ENCODE results near the gene SRRM4.

The SRRM4 gene

DNA sequence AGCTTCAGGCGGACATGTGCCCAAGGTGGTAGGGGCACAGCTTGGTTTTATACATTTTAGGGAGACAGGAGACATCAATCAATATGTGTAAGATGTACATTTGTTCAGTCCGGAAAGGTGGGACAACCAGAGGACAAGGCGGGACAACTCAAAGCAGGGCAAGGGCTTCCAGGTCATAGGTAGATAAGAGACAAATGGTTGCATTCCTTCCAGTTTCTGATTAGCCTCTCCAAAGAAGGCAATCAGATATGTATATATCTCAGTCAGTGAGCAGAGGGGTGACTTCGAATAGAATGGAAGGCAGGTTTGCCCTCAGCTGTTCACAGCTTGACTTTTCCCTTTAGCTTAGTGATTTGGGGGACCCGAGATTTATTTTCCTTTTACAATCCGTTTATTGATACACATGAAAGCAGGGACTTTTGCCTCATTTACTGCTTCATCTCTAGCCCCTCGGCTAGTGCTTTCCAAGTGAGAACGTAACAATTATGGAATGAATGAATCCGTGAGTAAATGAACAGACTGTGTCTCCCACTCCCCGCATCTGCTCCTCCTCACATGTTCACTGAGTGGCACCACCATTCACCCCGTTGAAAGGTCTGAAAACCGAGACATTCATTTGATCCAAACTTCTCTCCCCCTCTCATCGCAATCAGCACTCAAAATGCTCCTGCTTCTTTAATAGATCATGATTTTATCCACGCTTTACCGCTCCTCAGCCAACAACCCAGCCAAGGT, 190.5 kb downstream of the SRRM4 start:
- intact Hi-C loops (cut with DNase I; ENCODE audit: low total_unique reads), result no loop called here
- Histone ChIP-seq H3K4me3 (no peak overlapping the region), H3K36me3 (no peaks in the 10 kb centered on the region), H3K27me3 (no peaks in the 10 kb centered on the region), H3K4me1 (peaks cover 3 to 15% (median 8%) of the 10 kb centered on the region in 4 donors), H3K9me3 (no peaks in the 10 kb centered on the region), H3K27ac (no peak overlapping the region)
- TF ChIP-seq, protein P1, sequence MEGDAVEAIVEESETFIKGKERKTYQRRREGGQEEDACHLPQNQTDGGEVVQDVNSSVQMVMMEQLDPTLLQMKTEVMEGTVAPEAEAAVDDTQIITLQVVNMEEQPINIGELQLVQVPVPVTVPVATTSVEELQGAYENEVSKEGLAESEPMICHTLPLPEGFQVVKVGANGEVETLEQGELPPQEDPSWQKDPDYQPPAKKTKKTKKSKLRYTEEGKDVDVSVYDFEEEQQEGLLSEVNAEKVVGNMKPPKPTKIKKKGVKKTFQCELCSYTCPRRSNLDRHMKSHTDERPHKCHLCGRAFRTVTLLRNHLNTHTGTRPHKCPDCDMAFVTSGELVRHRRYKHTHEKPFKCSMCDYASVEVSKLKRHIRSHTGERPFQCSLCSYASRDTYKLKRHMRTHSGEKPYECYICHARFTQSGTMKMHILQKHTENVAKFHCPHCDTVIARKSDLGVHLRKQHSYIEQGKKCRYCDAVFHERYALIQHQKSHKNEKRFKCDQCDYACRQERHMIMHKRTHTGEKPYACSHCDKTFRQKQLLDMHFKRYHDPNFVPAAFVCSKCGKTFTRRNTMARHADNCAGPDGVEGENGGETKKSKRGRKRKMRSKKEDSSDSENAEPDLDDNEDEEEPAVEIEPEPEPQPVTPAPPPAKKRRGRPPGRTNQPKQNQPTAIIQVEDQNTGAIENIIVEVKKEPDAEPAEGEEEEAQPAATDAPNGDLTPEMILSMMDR (IDR thresholded peaks at IDR 0.05), result no peak
- no peak for DNase-seq

DNA sequence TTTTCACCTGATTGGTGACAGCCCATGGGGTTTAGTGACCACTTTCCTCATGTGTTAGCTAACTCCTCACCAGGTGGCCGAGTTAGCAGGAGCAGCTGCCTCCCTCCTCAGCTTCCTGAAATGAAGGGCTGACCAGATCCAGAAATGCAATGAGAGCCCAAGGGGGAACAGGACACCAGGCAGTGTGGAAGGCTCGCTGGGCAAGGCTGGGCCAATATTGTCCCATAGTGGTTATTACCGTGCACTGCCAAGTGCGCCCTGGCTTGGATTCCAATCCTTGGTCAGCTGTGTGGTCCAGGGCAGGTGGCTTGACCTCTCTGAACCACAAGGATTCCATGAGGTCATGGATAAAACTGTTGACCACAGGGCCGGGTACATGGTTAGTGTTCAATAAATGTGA, 193.7 kb downstream of the SRRM4 start:
- DNase-seq, result no peak
- peak overlapping the region; percentile 97 to 98 for H3K27ac ChIP-seq

DNA sequence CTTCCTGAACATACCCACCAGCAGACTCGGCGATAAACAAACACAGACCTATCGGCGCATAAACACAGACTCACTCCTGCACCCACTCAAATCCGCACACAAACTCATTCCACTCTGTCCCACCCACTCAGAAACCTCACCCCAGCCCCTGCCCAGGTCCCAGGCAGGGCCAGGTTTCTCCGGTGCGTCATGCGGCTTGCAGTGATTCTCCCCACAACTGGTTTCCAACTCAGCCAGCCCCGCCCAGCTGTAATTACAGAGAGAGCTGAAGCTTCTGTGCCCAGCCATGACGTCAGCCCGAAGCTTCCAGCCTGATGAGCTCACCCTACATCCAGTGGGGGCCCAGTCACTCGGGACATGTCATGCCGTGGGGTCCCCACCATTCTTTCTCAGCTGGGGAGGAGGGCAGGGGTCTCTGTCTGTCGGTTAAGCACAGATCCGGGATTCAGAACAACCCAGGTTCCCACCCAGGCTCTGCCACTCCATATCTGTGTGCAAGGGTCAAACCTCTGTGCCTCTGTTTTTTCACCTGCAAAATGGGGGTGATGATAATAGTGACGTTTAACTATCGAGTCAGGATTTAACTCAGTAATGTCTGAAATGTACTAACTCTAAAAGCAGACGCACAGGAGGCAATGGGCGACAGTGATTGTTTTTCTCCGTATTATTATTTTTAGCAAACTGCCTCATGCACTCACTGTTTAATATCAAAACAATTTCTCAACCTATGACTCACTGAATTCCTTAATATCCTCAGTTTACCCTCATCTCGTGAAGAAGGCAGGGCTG, 195.1 kb downstream of the SRRM4 start:
- peak; percentile 96 to 98 for DNase-seq

More for the DNA sequence above, 193.7 kb downstream of the SRRM4 start:
- Histone ChIP-seq H3K36me3 (no peaks in the 10 kb centered on the region), H3K27me3 (no peaks in the 10 kb centered on the region), H3K4me3 (no peak overlapping the region), H3K9me3 (no peaks in the 10 kb centered on the region), H3K4me1 (peaks cover 3 to 31% (median 23%) of the 10 kb centered on the region in 4 donors)
- intact Hi-C loops (cut with DNase I; ENCODE audit: low total_unique reads), result no loop called here
- TF ChIP-seq, protein P1 (IDR thresholded peaks at IDR 0.05), result no peak

DNA sequence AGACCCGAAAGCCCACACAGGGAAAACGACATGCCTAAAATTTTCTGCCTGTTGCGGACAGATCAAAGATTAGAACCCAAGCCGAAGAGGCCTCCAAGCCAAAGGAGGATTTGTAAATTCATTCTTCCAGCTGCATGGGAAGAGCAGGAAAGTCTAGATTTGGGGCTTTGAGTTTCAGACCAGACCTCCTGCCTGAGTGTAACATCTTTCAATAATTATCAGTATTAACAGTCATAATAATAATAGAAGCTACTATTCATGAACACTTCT, 195.7 kb downstream of the SRRM4 start:
- H3K9me3 ChIP-seq, result no peaks in the 10 kb centered on the region
- peak overlapping the region in 1 of 2 donors; percentile 52 for H3K4me3 ChIP-seq
- TF ChIP-seq, protein P1 (IDR thresholded peaks at IDR 0.05), result no peak
- intact Hi-C loops (cut with DNase I; ENCODE audit: low total_unique reads), result no loop called here
- DNase-seq, result no peak
- H3K27me3 ChIP-seq, result no peaks in the 10 kb centered on the region
- peaks cover 3 to 43% (median 30%) of the 10 kb centered on the region in 4 donors for H3K4me1 ChIP-seq
- peak overlapping the region; percentile 97 to 98 for H3K27ac ChIP-seq
- H3K36me3 ChIP-seq, result no peaks in the 10 kb centered on the region

More for the DNA sequence above, 195.1 kb downstream of the SRRM4 start:
- Histone ChIP-seq H3K27ac (peak overlapping the region; percentile 97 to 98), H3K4me1 (peaks cover 3 to 39% (median 26%) of the 10 kb centered on the region in 4 donors), H3K4me3 (peak overlapping the region; percentile 52 to 61), H3K9me3 (no peaks in the 10 kb centered on the region), H3K27me3 (no peaks in the 10 kb centered on the region), H3K36me3 (no peaks in the 10 kb centered on the region)
- TF ChIP-seq, protein P1 (IDR thresholded peaks at IDR 0.05), result no peak
- intact Hi-C loops (cut with DNase I; ENCODE audit: low total_unique reads), result no loop called here

DNA sequence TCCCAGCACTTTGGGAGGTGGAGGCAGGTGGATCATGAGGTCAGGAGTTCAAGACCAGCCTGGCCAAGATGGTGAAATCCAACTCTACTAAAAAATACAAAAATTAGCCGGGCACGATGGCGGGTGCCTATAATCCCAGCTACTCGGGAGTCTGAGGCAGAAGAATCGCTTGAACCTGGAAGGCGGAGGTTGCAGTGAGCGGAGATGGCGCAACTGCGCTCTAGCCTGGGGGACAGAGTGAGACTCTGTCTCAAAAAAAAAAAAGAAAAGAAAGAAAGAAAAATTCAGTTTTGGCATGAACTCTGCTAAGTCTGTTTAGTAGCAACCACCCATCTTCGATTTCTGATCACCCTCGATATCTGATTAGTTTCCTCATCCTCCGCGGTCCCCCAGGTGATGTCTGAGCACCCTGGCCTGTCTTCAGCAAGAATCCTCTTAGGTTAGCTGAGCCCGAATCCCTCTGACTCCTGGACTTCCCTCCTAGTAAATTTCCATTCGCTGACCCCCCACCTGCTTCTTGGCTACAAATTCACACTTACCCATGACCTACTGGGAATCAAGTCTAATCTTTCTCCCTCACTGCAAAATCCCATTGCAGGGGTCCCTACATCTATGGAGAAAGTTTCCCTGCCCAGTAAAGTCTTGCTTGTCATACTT, 196.5 kb downstream of the SRRM4 start:
- Histone ChIP-seq H3K27me3 (no peaks in the 10 kb centered on the region), H3K36me3 (no peaks in the 10 kb centered on the region), H3K9me3 (no peaks in the 10 kb centered on the region), H3K27ac (peak overlapping the region; percentile 97 to 98), H3K4me1 (peaks cover 3 to 50% (median 36%) of the 10 kb centered on the region in 4 donors), H3K4me3 (peak overlapping the region; percentile 80 to 85)
- no peak for DNase-seq
- TF ChIP-seq, protein P1 (IDR thresholded peaks at IDR 0.05), result no peak
- intact Hi-C loops (cut with DNase I; ENCODE audit: low total_unique reads), result no loop called here

All from tibial artery (tissue), 4 donors.